Stimulated activated CD8-positive, alpha-beta memory T cell treated with anti-CD3 and anti-CD28 coated beads, Interleukin-7, amount 100 ng/mL, for 24 hours (primary cell): Measurements from ENCODE around the gene SLC7A11.

ENCODE experiments used
- DNase-seq: peaks from one replicate; pipeline ENCODE4 v3.0.0-alpha.2; 2020; ENCODE audit warnings: low read depth

SLC7A11 gene

DNA sequence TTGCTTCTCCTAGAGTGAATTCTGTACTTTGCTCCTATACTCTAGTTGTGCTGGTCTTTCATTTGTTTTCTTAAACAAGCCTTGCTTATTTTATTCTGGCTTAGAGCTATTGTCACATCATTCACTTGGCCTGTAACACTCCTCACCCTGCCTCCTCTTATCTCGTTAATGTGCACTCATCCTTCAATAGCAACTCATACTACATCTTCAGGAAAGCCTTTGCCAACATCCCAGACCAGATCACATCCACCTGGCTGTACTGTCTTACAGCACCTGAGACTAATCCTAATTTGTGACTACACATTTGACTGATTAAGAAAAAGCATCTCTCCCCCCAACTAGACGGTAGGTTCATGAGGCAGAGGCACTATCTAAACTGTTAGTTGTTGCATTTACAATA is 80.8 kb downstream of the SLC7A11 start:
- DNase-seq, result no peak

DNA sequence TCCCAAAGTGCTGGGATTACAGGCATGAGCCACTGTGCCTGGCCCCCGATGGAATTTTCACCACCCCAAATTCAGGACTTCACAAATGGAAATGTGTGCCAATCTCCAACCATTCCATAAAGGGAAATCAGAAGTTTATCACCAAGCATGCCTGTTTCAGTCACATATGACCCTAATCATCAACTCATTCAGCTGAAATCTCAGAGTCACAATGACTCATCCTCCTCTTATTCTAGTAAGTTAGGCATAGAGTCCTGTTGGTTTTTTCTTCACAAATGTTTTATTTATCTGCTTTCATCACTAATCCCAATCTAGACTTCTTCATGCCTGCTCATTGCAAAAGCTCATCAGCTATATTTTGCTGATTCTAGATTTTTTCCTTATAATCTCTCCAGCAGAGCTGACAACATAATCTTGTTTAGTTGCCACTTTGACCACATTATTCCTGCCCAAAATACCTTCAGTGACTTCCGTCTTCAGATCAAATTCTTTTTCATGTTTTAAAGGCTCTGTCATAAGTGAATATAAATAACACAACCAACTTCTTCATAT is 83.3 kb downstream of the SLC7A11 start:
- DNase-seq, result no peak

- DNase-seq, result no peak
These were observed 101.3 kb downstream of the SLC7A11 start for GRCh38 chr4:138140879-138141278.

GRCh38 chr4:138138774-138139173 is 103.4 kb downstream of the SLC7A11 start:
- DNase-seq, result no peak

- no peak for DNase-seq
These were observed 106.5 kb downstream of the SLC7A11 start for GRCh38 chr4:138135610-138136009.

- no peak for DNase-seq
These were observed 123.9 kb downstream of the SLC7A11 start for GRCh38 chr4:138118270-138118669.

DNA sequence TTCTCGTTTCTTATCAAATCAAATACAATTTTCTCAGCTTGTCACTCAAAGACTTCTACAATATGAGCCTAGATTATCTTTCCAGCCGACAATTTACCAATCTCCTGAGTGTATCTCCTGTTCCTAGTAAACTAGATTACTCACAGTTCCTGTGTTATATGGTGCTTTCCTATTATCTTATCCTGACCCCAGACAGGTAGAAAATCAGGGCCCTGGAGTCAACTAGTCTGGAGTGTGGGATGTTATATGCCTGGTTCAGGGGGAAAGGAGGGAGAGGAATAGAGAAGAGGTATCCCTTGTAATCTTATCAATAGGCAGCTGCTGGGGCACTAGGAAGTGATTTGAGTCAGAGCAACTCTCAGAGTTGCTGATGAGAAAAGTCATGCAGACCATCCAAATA is 127.1 kb downstream of the SLC7A11 start:
- no peak for DNase-seq

GRCh38 chr4:138114434-138114833 is 127.7 kb downstream of the SLC7A11 start:
- DNase-seq, result no peak
